GF-D8 (cell line): ENCODE measurements around the gene PXDC1.

Experiments used
- DNase-seq: peaks from one replicate; lab custom pipeline; 2025; lab: John Stamatoyannopoulos, UW

PXDC1 gene

DNA sequence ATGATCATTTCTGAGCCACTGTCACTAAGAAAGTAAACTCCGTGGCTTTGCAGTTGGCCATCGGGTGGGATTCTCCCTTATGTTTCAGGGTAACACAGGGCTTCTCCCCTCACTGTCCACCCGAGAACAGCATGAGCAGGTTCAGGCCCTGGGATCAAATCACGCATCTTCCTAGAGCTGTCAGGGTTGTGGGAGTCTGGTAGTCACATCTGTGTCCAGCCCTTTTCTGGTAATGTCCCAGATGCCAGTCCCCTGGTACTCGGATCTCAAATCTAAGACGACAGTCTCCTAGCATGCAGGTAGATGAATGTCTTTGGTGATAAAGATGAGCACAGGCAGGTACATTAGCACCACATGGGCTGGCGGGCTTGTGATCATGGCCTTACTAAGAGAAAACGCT lies 4.8 kb downstream of the PXDC1 start:
- no peak for DNase-seq

DNA sequence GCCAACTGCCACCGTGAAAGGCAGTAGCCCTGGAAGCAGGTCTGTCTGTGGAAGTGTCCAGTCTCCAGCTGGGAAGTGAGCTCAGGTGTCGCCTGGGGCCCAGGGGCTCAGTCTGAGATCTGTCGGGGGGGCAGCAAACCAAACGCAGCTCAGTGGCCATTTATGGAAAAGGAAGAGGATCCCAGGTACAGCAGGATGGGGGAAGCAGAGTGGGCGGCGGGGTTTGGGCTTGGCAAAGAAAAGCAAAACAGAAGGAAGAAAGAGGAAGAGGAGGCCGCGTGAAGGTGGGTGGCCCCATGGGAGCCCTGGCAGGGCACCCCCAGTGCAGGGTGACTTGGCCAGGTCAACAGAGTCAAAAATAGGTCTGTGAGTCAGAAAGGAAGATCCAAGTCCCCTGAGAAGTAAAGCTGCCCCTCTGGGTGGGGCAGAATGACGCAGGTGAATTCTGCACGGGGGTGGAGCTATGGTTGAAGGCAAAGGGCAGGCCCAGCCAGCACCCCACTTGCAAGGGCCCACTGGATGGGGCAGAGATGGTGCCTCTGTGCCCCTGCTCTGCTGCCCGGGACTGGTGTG lies 5.3 kb downstream of the PXDC1 start:
- no peak for DNase-seq

DNA sequence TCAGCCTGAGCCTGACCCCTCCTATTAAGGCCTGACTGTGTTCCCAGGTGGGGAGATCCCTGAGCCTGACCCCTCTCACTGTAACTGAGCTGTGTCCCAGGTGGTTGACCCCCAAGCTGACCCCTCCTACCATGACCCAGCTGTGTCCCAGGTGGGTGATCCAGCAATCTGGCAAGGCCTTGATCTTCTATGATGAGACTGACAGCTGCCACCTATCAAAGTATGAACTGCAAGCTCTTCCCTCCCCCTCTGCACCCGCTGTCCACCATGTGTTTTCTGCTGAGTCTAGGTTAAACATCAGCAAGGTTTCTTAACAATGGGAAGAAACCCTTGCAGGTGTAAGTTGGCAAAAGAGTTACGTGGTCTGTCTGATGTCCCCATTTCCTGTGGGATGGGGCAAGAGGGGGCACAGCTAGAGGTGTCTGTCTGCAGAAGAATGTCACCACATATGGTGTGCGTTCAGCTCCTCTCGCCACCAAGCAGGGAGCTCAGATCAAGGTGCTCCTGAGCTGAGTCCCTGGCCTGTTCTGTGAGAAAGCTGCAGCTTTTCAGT lies 5.9 kb downstream of the PXDC1 start:
- DNase-seq = no peak

DNA sequence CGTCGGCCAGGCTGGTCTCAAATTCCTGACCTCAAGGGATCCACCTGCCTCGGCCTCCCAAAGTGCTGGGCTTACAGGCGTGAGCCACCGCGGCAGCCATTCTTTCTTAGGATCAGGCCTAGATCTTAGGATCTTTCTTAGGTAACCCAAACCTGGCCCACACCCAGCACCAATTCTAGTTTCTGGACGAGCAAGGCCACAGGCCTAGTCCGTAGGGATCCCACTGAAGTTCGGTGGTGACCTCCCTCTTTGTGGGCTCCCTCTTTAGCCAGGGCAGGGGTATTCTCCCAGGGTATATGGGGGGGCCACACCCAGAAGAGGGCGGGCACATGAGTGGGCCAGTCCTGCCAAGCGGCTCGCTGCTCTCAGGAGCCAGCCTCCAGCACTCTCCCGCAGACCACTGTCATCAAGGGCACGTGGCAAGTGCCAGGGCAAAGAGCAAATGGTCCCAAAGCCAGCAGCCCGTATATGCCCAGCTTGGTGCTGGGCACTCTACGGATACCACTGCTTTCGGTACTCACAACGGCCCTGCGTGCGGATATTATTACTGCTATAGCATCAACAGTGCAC lies 6.5 kb downstream of the PXDC1 start:
- DNase-seq = no peak

DNA sequence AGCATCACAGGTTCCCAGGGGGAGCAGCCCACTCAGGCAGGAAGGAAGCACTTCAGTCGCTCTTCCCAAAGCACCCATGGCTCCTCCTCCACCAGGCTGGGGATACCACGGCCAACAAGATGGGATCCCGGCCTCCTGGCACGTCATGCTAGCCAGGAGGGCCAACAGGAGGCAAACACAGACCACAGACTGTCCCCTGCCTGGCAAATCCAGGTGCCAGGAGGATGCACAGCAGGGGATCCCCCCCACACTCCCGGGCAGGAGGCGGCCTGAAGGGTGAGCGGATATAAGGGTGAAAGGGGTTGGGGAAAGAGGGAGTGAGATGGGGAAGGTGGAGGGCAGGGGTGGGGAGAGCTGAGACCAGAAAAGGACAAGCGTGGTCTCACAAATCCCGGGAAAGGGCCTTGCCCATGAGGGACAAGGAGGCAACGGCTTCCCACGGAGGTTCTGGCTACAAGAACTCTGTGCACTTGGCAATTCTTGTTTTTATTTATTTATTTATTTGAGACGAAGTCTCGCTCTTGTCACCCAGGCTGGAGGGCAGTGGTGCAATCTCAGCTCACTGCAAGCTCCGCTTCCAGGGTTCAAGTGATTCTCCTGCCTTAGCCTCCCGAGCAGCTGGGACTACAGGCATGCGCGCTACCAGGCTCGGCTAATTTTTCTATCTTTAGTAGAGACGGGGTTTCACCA lies 7.2 kb downstream of the PXDC1 start:
- DNase-seq = no peak

DNA sequence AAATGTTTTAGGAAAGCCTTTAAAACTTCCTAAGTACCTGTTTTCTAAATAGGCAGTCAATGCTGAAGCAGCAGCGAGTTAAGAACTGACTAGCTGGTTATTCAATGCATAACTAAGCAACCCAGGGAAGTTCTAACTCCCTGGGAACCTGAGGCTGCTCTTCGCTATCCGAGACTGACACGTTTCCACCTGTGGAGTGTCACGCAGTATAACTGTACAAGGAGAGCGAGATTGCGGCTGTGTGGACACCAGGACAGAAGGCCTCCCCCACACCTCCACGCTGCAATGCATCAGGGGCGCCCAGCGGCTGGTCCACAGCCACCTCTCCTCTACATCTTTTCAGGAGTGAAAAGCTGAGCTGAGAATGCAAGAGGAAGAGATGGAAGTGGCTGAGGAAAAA lies 8.0 kb downstream of the PXDC1 start:
- no peak for DNase-seq

DNA sequence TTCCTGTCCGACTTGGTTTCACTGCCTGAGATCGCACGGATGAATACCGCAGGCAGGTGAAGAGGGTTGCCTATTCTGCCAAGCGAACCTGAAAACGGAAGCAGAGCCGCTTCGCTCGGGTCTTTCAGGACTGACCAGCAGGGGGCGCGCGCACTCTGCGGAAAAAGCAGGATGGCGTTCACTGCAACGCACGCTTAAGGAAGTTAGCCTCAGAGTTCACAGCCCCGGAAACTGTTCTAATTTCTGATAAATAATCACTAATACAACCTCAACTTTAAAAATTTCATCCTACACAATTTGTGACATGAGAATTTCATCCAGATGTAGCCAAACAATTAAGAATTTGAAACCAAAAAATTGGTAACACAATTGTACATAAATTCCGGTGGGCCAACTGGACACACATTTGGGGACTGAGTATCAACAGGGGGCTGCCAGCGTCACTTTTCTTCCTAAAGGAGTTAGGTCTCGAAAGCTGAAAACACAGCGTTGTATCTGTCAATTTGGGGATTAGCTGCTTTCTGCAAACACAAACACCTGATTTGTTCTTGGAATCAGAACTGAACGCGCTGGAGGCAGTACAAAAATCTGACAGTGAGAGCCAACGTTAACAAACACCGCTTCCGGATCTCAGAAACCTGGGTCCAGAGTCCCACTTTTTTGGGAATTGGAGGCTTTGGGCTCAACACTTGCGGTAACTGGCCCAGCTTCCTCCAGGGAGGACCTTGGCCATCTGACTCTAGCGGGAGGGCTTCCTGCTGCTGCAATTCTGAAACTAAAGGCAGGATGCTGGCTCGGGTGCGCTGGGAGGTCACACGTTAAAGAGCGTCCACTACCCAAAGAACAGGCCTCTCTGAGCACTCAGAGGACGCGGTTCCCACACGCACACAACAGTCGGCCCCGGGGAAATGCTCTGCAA lies 8.8 kb downstream of the PXDC1 start:
- peak; percentile 28 for DNase-seq

DNA sequence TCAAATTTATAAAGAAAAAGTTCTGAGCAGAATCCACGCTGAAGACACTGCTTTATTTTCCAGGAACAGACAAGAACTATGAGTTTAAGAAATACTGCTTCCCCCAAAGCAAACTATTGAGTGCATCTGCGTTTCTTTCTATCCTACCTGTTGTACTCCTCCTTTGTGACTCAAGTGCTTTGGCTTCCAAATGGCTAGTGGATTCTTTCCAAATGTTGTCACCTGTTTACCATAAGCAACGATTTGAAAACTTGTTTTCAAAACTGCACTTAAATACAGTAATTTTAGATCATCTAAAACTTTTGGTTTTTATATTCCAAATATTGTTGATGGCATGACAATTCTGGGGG lies 9.5 kb downstream of the PXDC1 start:
- no peak for DNase-seq

DNA sequence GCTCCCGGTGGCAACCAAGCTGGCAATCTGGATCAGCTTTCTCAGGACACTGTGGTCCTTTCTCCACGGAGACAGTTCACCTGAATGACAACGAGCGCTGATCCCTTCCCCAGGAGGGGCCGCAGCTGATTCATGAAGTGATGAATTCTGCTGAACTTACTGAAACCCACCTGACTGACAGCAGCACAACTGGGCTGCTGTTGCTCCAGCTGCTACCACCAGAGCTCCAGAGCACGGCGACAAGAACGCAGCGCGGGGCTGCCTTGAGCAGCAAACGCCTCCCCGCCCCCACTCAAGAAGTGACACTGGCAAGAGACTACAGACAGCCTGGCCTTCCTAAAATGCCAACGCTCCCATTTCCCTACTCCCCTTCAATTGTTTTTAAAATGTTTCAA lies 10.0 kb downstream of the PXDC1 start:
- DNase-seq = no peak

DNA sequence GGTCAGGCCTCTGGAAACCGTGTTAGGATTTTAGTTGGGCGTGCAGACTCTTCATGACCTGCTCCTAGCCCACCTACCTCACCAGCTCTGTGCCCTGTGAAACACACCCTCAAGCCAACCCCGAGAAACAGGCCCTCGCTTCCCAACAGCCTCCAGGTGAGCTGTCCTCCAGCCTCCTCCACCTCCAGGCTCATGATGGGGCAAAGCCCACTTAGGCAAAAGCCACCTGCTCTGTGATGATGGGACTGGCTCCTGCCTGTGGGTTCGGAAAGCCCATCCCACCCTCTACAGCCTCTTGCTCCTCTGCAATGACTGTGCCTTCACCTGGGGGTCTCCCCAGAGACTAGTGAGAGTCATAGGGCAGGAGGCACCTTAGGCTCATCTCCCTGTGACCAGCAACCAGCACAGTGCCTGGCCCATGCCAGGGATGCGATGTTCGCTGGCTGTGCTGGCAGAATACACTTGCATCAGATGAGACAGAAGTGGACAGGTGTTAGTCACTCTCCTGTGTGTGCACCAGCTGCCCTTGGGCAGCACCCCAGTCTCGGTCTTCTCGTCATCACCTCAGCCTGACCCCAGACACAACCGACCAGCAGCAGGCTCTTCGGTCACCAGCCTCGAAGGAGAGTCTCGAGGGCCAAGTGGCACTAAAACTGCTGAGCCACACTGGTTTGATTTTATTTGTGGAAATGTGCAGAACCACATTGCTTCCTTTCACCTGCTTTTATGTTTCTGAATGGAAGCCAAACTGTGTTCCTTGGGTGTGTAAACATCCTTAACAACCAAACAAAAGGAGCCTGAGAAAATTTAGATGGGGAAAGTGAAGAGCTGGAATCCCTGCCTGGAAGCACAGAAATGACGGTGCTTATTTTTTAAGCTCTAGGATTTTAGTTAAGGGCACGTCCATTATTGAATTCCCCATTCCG lies 10.7 kb downstream of the PXDC1 start:
- no peak for DNase-seq

DNA sequence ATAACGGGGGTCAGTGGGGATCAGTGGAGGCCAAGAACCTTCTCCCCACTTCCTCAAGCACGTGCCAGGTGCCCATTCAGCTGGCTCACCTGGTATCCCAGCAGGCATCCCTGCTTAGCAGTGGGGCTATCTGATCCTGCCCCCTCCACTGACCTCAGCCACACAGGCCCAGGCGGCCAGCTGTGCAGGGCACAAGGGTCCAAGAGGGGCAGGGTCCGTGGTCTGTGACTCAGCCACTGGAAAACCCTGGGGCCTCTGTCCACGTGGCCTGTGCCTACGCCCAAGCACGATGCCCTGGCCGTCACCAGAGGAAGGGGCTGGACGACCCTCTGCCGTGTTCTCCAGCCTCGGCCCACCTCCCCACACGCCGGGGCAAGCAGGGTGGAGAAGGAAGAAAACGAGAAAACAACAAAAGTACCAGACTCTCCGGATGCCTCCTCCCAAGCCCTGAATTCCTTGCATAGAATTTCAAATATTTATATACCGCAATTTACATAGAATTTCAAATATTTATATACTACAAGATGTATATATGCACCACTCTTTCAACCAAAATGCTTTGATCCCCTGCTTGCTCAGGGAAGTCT lies 12.1 kb downstream of the PXDC1 start:
- no peak for DNase-seq

DNA sequence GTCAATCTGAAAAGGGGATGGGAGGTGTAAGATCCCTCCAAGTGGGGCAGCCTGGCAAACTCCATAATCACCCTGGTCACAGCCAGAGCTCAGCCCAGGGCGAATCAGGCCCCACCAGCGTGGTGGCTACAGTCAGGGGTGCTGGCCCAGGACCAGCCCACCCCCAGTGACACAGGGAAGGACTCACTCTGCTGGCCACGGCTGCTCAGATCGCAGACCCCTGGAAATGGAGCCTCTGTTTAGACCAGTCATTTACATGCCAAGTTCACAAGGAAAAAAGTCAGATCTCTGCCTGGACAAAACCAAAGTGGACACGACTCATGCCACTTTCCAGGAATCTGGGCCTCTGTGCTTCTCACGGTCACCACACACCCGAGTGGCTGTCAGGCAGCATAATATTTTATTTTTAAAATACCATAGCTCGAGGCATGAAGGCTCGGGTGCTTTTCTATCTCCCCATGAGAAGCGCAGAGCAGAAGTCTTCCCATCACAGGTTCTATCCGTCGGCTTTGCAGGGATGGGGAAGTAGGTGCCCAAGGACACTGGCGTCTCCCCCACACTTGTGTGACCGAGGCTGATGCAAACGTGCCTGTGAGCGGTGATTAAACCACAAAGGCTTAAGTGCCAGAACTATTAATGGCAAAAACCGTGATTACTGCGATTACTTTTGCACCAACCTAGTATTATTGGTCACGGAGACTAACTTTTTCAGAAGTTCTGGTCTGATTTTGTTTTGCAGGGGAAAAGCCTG lies 13.0 kb downstream of the PXDC1 start:
- DNase-seq = no peak

DNA sequence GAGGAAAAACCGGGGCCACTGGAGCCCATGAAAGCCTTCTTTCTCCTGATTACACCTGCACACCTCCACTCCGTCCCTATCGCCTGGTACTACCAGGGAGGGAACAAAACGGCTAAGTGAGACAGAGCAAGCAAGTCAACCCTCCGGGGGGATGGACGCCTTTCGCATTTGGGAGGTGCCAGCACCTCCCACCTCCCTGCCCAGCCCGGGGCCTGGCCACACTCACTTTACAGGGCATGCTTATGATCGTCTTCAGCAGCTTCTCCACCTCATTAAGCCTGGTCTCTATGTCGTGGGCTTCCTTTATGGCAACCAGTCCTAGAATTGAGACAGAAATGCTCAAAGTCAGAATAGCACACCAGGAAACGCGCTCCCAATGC lies 13.7 kb downstream of the PXDC1 start:
- DNase-seq = no peak

DNA sequence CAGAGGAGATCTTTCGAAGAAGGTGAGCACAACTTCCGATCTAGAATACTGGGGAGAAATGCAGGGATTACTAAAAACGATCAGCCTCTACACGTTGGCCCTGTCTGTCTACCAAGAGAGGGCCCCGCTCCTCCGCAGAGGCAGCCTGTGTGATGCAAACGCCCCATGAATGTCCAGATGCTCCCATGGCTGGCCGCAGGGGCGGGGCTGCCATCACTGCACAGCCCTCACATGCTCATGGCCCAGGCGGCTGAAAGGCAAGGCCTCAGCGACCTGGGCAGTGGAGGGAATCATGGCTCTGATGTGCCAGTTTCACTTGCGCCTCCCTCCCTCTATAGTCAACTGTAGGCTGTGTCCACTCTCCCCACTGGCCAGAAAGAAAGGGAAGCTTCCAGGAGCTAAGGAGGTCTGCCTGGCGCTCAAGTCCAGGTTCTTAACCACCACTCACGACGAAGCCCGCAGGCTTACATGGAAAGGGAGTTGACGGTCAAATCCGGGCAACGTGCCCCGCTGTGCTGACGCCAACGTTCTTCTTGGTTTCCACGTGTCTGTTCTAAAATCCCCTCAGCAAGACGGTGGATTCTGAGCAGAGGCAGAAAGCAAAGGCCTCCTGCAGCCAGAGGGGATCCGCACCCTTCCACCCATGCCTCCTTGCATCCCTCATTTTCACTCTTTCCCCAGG lies 14.2 kb downstream of the PXDC1 start:
- DNase-seq = no peak

DNA sequence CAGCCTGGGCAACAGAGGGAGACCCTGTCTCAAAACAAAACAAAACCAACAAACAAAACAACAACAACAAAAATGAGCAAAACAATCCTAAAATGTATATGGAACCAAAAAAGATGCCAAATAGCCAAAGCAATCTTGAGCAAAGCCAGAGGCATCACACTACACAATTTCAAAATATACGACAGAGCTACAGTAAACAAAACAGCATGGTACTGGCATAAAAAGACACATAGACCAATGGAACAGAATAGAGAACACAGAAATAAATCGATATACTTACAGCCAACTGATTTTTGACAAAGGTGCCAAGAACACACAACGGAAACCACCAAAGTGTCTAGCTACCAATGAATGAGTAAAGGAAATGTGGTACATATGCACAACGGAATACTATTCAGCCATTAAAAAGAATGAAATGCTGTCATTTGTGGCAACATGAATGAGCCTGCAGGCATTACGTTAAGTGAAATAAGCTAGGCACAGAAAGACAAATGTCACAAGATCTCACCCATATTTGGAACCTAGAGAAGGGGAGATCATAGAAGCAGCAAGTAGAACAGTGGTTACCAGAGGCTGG lies 16.4 kb downstream of the PXDC1 start:
- no peak for DNase-seq

DNA sequence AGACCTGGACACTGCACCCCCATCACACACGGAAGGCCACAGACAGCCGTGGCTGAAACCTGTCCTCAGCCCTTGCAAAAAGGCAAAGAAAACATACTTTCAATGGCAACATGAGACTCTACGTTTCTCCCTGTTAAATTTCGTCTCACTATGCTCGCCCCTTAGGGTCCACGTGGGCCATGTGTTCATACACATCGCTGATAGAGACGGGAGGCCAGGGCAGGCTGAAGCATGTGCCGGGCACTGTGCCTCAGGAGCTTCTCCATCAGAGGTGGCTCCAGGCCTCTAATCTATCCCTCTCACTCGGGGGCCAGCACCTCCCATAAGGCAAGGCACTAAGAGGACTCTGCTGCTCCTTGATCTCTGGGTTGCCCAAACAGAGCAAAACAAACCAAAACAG lies 17.5 kb downstream of the PXDC1 start:
- DNase-seq = no peak

DNA sequence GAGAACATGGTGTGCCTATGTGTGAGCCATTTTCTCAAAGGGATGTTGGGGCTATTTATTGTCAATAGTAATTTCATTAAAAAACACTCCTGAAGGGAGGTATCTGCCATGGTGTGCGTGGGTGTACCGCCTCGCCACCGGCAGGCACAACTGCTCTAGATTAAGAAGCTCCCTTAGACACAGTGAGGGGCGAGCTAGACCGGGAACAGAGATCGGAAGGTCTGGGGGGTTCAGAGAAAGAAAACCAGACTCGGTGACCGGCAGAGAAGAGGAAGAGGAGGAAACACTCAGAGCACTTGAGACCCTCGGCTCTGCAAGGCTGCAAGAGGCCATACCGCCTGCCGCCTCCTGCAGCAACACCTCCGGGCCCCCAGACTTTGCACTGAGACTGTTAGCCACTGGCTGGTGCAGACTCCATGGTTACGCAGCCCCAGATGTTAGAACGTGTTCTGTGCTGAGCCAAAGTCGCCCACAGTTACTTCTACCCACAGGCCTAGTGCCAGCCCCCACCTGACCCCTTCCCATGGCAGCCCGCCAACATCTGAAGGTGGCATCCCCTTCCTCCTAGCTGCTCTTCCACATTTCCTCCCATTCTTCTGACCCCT lies 18.1 kb downstream of the PXDC1 start:
- no peak for DNase-seq

DNA sequence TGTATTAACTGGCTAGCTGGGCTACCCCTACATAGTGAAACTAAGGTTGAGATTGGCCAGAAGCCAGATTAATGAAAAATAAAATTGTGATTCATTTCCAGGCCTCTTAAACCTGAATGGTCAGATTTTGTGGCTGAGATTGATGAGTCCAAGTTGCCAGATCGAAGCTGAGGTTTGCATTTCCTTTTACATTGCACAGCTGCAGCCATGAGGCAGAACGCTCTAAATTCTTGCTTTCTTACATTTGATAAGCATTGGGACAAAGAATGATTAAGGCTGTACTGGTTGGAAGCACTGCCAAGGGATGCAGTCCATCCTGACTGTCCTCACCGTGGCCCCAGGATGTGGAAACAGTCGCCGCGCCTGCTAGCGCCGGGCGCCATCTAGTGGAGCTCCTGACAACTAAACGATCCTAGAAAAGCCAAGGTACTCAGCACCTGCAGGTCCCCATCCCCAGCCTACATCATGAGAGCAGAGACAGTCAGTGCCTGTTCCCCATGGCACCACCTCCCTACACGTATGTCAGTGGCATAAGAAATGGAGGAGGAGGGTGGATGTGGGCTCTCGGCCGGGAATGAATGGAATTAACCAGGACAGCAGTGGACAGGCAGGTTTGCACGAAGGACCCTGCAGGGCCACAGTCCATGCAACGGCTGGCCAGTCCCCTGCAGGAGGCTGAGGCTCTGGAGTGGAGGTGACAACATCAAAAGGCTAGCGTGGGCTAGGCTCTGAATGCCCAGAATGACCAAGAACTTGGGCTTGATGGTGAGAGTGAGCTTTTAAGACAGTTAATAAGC lies 19.0 kb downstream of the PXDC1 start:
- DNase-seq = no peak
